Subcutaneous adipose tissue (tissue), 4 donors: ENCODE results near the gene TFCP2. TPM values are rescaled to one million over a fixed set of nuclear protein-coding genes. Genes with fewer than 3 reads are reported as not detected.

Source experiments
- CTCF ChIP-seq: fragments of 450-650 bp; IDR thresholded peaks from one replicate; pipeline ENCODE4 v1.5.1; 2016; ENCODE audit warnings: low read depth, mild to moderate bottlenecking, control low read depth, antibody characterized with exemption, moderate library complexity
- small RNA-seq: library from RNA; depleted of rRNA; stranded (forward); fragments of <200 nt; gene quantifications from one replicate; pipeline ENCODE3, GENCODE V24; 2016
- total RNA-seq, 4 donors: library from RNA; depleted of rRNA; stranded (reverse); fragments of >200 nt; gene quantifications; one replicate each; pipeline ENCODE4 v1.1.0, GENCODE V29; 2016

TFCP2 gene
- total RNA-seq, 4 donors from 2014 or later, result 13.1 to 22.8 (median 15.0) TPM

GRCh38 chr12:51049525-51049924 is 123.4 kb downstream of the TFCP2 start:
- no peak for TF ChIP-seq CTCF

- no peak for TF ChIP-seq CTCF
Observed at GRCh38 chr12:51048661-51049251, 124.2 kb downstream of the TFCP2 start.

GRCh38 chr12:51047655-51048540 is 125.0 kb downstream of the TFCP2 start, which contains the start of gene LETMD1:
TSS of gene LETMD1 (plus strand) at chr12:51048327. CDS start at chr12:51048357, 30 bp downstream.
- TF ChIP-seq CTCF, result no peak

Small RNA genes within 50 kb of the gene (small RNA-seq; reads per million reads assigned to genes)
- gene RF00019 (0.49 reads per million), gene RNU6-199P (not detected)

Other genes starting within 250 kb of the TFCP2 start
- not detected for gene HIGD1C, start 220.6 kb downstream of the TFCP2 start, total RNA-seq
- 10 to 100 TPM; 43.3 to 64.8 (median 50.8) TPM for gene SLC11A2, start 146.8 kb downstream of the TFCP2 start, total RNA-seq
- gene LETMD1, start 124.8 kb downstream of the TFCP2 start, total RNA-seq, result 10 to 100 TPM; 69.6 to 89.3 (median 80.9) TPM
- gene CSRNP2, start 89.5 kb downstream of the TFCP2 start, total RNA-seq, result 10 to 100 TPM; 19.9 to 23.6 (median 21.5) TPM
- gene POU6F1, start 44.9 kb upstream of the TFCP2 start, total RNA-seq, result 10 to 100 TPM in 2 of 4 donors, 1 to 10 TPM in 2; 6.3 to 13.0 (median 10.5) TPM
- gene DAZAP2, start 65.7 kb upstream of the TFCP2 start, total RNA-seq, result 100 to 1,000 TPM; 162 to 256 (median 236) TPM
- 10 to 100 TPM in 1 of 4 donors, 1 to 10 TPM in 3; 2.9 to 11.9 (median 3.5) TPM for gene SMAGP, start 97.3 kb upstream of the TFCP2 start, total RNA-seq
- gene BIN2, start 151.0 kb upstream of the TFCP2 start, total RNA-seq, result 10 to 100 TPM in 2 of 4 donors, 1 to 10 TPM in 2; 2.3 to 26.2 (median 8.9) TPM
- gene CELA1, start 173.5 kb upstream of the TFCP2 start, total RNA-seq, result not detected
- gene GALNT6, start 218.3 kb upstream of the TFCP2 start, total RNA-seq, result 10 to 100 TPM in 1 of 4 donors, 1 to 10 TPM in 3; 1.1 to 13.8 (median 3.3) TPM